Stomach (tissue), 9 donors: ENCODE results near the gene CALN1. TPM values are rescaled to one million over a fixed set of nuclear protein-coding genes. Genes with fewer than 3 reads are reported as not detected.

Source experiments
- DNase-seq, 2 donors: peaks; one replicate each; pipeline versions ENCODE4 v3.0.0 to v3.0.0-alpha.2; 2013 to 2019
- H3K27ac ChIP-seq, 5 donors: fragments of 200-600 bp in 4 of 5; sonication (generic) in 4 of 5; one replicate each; pipeline ENCODE4 v1.5.1; 2013 to 2019; ENCODE audit warnings: mild to moderate bottlenecking in 1 of 5, moderate library complexity in 1 of 5
- H3K27me3 ChIP-seq, 3 donors: fragments of 200-600 bp; sonication (generic); one replicate each; pipeline ENCODE4 v1.5.1; 2017 to 2019; ENCODE audit warnings: mixed run types in 1 of 3
- H3K36me3 ChIP-seq, 4 donors: fragments of 200-600 bp; sonication (generic); 1 replicate in 3 of 4; 2 replicates in 1 of 4; pipeline ENCODE4 v1.5.1; 2016 to 2019
- H3K4me1 ChIP-seq, 4 donors: fragments of 200-600 bp; sonication (generic); one replicate each; pipeline ENCODE4 v1.5.1; 2016 to 2019
- H3K4me3 ChIP-seq, 4 donors: fragments of 200-600 bp; sonication (generic) in 3 of 4; one replicate each; pipeline ENCODE4 v1.5.1; 2016 to 2019; ENCODE audit warnings: mild to moderate bottlenecking in 1 of 4
- H3K9me3 ChIP-seq, 4 donors: fragments of 200-600 bp; sonication (generic); one replicate each; pipeline ENCODE4 v1.5.1; 2016 to 2019
- CTCF ChIP-seq, 7 experiments: fragments of 450-650 bp in 4 of 7; fragments of 200-600 bp in 3 of 7; sonication (generic) in 3 of 7; IDR thresholded peaks; one replicate each; pipeline ENCODE4 v1.5.1; 2016 to 2019; ENCODE audit warnings: antibody characterized with exemption in 7 of 7, control low read depth in 2 of 7, mild to moderate bottlenecking in 1 of 7
- EP300 ChIP-seq: sonication (generic); formaldehyde crosslinking; IDR thresholded peaks from one replicate; pipeline ENCODE4 v1.6.1; 2017; ENCODE audit warnings: antibody characterized with exemption
- POLR2A ChIP-seq, 4 donors: fragments of 450-650 bp; IDR thresholded peaks; one replicate each; pipeline ENCODE4 v1.6.1; 2016; ENCODE audit warnings: antibody characterized with exemption in 4 of 4, control low read depth in 2 of 4, mild to moderate bottlenecking in 1 of 4, moderate library complexity in 1 of 4
- POLR2AphosphoS5 ChIP-seq, 3 donors: sonication (generic); formaldehyde crosslinking; IDR thresholded peaks; one replicate each; pipeline ENCODE4 v1.6.1; 2016; ENCODE audit warnings: antibody characterized with exemption in 3 of 3
- WGBS, 5 donors: extraction: QIAGEN DNeasy Blood & Tissue Kit in 3 of 5; methylation state at CpG; one replicate each; pipeline versions ENCODE4 v1.1.5 to v1.1.7; 2013 to 2018; 5-methylcytosine and 5-hydroxymethylcytosine counted together
- intact Hi-C: fragments of 100-400 bp; cut with DNase I; formaldehyde crosslinking; loops from one replicate; pipeline ENCODE4 v1.15.1; 2023; ENCODE audit warnings: low total_unique reads
- polyA plus RNA-seq, 3 donors: library from polyadenylated mRNA; stranded (reverse); fragments of 200-250 nt; gene quantifications; one replicate each; pipeline ENCODE4 v1.2.3, GENCODE V29; 2013
- total RNA-seq, 5 donors: library from RNA; depleted of rRNA; stranded (reverse); fragments of >200 nt; gene quantifications; one replicate each; pipeline versions ENCODE4 v1.1.0 to v1.2.3, GENCODE V29; 2014 to 2016
- donor health status: healthy with polysubstance abuse.
- donor health status: Bipolar disorder and iron deficiency.
- donor health status: healthy.

The CALN1 gene
- total and polyA plus RNA-seq, 8 donors = under 0.01 to 51.9 (median 0.37) TPM; not detected in 5

DNA sequence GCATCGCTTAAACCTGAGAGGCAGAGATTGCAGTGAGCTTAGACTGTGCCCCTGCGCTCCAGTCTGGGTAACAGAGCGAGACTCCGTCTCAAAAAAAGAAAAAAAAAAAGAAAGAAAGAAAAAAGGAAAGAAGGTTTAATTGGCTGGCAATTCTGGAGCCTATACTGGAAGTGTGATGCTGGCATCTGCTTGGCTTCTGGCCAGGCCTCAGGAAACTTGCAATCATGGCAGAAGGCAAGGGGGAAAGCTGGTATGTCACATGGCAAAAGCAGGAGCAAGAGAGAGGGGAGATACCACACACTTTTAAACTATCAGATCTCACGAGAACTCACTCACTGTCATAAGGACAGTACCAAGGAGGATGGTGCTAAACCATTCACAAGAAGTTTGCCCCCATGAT is 190.0 kb downstream of the CALN1 start:
- 84 to 93% (median 92%) methylated on average over 5 of the region's 5 CpGs for WGBS, 5 donors
- DNase-seq = no peak
- H3K4me1 ChIP-seq = no peaks in the 10 kb centered on the region
- no peak overlapping the region for H3K4me3 ChIP-seq
- H3K9me3 ChIP-seq = no peaks in the 10 kb centered on the region
- H3K27me3 ChIP-seq = no peaks in the 10 kb centered on the region
- intact Hi-C loops = no loop called here
- no peaks in the 10 kb centered on the region for H3K36me3 ChIP-seq
- H3K27ac ChIP-seq = no peak overlapping the region
- TF ChIP-seq EP300 = no peak

DNA sequence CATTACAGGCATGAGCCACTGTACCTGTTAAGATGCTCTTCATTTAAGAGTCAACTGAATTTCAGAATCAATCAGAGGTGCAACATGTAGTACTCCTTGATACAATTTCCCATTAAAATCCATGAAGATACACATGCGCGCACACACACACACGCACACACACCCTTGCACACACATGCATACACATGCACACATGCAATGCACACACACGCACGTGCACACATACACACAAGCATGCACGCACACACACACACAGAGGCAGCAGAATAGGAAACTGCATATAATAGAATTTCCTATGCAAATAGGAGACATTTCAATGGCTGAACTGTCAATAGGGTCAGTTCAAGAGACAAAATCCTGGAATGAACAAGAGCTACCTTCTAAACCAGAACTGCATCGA is 192.6 kb downstream of the CALN1 start:
- intact Hi-C loops = no loop called here
- Histone ChIP-seq H3K27ac (no peak overlapping the region), H3K27me3 (no peaks in the 10 kb centered on the region), H3K4me1 (no peaks in the 10 kb centered on the region), H3K4me3 (no peak overlapping the region), H3K9me3 (no peaks in the 10 kb centered on the region), H3K36me3 (no peaks in the 10 kb centered on the region)
- 92 to 95% (median 93%) methylated on average over 7 of the region's 7 CpGs for WGBS, 5 donors
- DNase-seq = no peak
- TF ChIP-seq CTCF (IDR thresholded peaks at IDR 0.05) = no peak
- TF ChIP-seq POLR2AphosphoS5 (IDR thresholded peaks at IDR 0.05) = no peak

- TF ChIP-seq POLR2AphosphoS5 (IDR thresholded peaks at IDR 0.05) = no peak
- no peak for TF ChIP-seq CTCF (IDR thresholded peaks at IDR 0.05)
- TF ChIP-seq POLR2A (IDR thresholded peaks at IDR 0.05) = no peak
- no peak for TF ChIP-seq EP300
- intact Hi-C loops = no loop called here
Observed at GRCh38 chr7:72217151-72217550, 195.0 kb downstream of the CALN1 start.

GRCh38 chr7:72213769-72214168 is 198.4 kb downstream of the CALN1 start:
- no peak overlapping the region for H3K27ac ChIP-seq
- H3K4me3 ChIP-seq = no peak overlapping the region
- H3K27me3 ChIP-seq = no peaks in the 10 kb centered on the region
- no peaks in the 10 kb centered on the region for H3K4me1 ChIP-seq
- H3K9me3 ChIP-seq = peaks cover 0 to 6% (median 0%) of the 10 kb centered on the region in 4 donors
- 75 to 100% (median 79%) methylated on average over 1 to 5 of the region's 5 CpGs for WGBS, 5 donors
- no peak for DNase-seq
- intact Hi-C loops = no loop called here
- TF ChIP-seq POLR2A (IDR thresholded peaks at IDR 0.05) (no peak), POLR2AphosphoS5 (IDR thresholded peaks at IDR 0.05) (no peak), EP300 (no peak)
- H3K36me3 ChIP-seq = no peaks in the 10 kb centered on the region

More at GRCh38 chr7:72217151-72217550, 195.0 kb downstream of the CALN1 start:
- no peak for DNase-seq
- H3K27ac ChIP-seq = no peak overlapping the region
- no peaks in the 10 kb centered on the region for H3K36me3 ChIP-seq
- H3K27me3 ChIP-seq = no peaks in the 10 kb centered on the region
- no peak overlapping the region for H3K4me3 ChIP-seq
- H3K9me3 ChIP-seq = no peaks in the 10 kb centered on the region
- WGBS, 5 donors = 58 to 72% (median 67%) methylated on average over 5 of the region's 5 CpGs
- no peaks in the 10 kb centered on the region for H3K4me1 ChIP-seq

GRCh38 chr7:72213081-72213480 is 199.1 kb downstream of the CALN1 start:
- H3K4me3 ChIP-seq = no peak overlapping the region
- intact Hi-C loops = no loop called here
- TF ChIP-seq POLR2A (IDR thresholded peaks at IDR 0.05) = no peak
- no peak for TF ChIP-seq POLR2AphosphoS5 (IDR thresholded peaks at IDR 0.05)
- TF ChIP-seq EP300 = no peak
- TF ChIP-seq CTCF (IDR thresholded peaks at IDR 0.05) = no peak
- WGBS, 5 donors = 81 to 88% (median 86%) methylated on average over 7 of the region's 7 CpGs
- no peak overlapping the region for H3K27ac ChIP-seq
- no peaks in the 10 kb centered on the region for H3K27me3 ChIP-seq
- H3K36me3 ChIP-seq = no peaks in the 10 kb centered on the region
- no peak for DNase-seq
- peaks cover 0 to 6% (median 0%) of the 10 kb centered on the region in 4 donors for H3K9me3 ChIP-seq
- no peaks in the 10 kb centered on the region for H3K4me1 ChIP-seq
